Activated gamma-delta T cell treated with Interleukin-2 at 50 U/mL for 16 hours (primary cell): ENCODE data around the gene TTC4.
"Not testable (repeated sequence)": the region's sequence is repeated elsewhere in the genome, so short reads cannot be mapped to it uniquely, and the experiment has no call there.

Experiments
- DNase-seq: peaks from one replicate; pipeline ENCODE4 v3.0.0-alpha.2; 2020

The TTC4 gene

DNA sequence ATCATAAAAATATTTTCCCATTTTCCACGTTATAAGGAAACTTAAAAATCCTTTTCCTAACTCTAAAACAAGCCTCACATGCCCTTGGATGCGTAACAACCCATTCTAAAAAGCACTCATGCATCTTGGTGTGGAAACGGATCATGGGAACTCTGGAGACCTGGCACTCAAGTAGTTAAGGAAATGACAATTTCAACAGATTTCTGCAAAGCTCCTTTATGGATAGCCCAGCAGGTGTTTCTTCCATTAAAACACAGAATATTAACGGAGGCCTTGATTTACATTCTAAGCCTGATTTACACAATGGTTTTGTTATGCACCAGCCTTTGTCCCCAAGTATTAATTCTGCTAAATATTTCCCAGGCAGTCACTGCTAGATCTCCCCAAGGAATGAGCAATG, 35.8 kb downstream of the TTC4 start:
- DNase-seq = no peak

DNA sequence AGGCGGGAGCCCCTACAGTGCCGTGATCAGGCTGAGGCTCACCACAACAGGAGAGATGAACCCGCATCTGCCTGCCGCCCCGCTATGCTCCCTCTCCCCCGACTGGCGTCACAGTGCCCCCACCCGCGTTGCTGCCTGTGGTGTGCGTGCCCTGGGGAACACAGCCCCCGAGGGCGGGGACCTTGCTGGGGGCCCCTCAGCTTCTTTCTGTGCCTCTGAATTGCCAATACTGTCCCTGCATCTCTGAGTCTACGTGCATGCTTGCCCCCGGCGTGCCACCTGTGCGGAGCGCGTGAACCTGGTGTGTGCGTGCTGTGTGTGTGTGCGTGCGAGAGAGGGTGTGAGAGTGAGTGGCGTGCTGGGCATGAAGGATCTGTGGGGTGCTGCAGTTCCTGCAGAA, 38.4 kb downstream of the TTC4 start:
- no peak for DNase-seq

GRCh38 chr1:54754486-54755285, 39.0 kb downstream of the TTC4 start:
- no peak for DNase-seq

GRCh38 chr1:54757833-54758232, 42.2 kb downstream of the TTC4 start:
- no peak for DNase-seq

DNA sequence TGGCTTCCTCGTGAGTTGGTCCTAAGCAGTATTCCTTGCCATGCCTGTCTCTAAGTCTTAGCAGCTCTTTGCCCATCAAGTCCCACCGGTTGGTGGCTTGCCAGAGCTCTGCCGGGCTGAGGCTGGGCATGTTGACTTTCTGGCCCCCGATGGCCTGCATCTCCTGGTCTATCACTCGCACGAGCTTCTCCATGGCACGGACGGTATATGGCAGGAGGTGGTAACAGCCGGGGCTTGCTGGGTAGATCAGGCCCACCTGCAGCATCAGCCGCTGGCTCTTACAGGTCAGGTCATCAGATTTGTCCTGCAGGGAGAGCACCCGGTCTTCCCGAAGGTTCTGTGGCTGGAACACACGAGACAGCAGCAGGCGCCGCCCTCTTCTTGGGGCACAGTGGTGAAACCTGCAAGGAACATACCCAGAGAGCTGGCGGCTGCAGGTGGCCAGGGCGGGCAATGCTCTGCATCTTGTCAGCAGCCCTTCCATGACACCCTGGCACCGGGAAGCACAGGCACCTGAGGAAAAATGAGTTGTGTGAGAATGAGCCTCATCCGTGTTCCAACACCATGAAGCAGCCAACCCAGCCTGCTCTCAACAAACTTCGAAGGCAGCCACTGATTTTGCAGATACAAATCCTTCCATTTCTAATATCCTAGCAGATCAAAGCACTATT, 43.2 kb downstream of the TTC4 start:
- DNase-seq = no peak

DNA sequence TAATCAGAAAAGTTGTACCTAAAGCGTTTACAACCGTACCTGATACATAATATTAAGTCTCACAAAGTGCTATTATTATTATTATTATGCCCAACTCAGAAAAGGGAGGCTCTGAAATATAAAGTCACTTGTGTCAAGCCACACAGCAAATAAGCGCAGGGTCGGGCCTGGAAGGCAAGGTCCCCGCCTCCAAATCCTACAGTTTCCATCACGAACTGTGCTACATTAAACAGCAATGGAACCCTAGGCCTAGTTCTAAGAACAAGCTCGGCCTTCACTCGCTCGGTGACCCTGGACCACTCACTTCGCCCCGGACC, 48.1 kb downstream of the TTC4 start:
- DNase-seq = no peak

- DNase-seq = peak; percentile 95
Measured at GRCh38 chr1:54764133-54764921, 48.7 kb downstream of the TTC4 start, which contains the start of gene PARS2. TSS of gene PARS2 (minus strand) at chr1:54764523. CDS start at chr1:54759161, 5,362 bp downstream.

- no peak for DNase-seq
Measured at GRCh38 chr1:54764922-54765561, 49.4 kb downstream of the TTC4 start.

- DNase-seq = no peak
Measured at GRCh38 chr1:54766726-54767125, 51.1 kb downstream of the TTC4 start.

DNA sequence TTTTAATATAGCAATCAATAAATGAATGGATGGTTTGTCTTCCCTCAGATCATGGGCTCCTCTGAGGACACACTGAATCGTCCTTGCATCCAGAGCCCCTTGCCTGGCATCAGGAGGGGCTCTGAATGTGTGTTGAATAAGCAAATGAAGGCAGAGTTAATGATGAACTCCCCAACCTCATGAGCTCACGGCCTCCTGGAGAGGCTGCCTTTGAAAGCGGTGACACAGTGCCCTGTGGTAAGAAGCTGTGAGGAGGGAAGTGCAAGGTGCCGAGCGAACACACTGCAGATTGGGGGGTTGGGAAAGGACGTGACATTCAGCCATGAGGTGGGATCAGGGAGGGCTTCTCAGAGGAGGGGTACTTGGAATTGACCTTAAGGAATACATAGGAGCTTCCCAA, 51.9 kb downstream of the TTC4 start:
- no peak for DNase-seq

- DNase-seq = no peak
Measured at GRCh38 chr1:54768093-54768492, 52.4 kb downstream of the TTC4 start.

GRCh38 chr1:54772951-54773350, 57.3 kb downstream of the TTC4 start:
- DNase-seq = no peak

- no peak for DNase-seq
Measured at GRCh38 chr1:54774820-54775498, 59.3 kb downstream of the TTC4 start.

GRCh38 chr1:54775828-54776721, 60.4 kb downstream of the TTC4 start:
- not testable (repeated sequence) for DNase-seq

GRCh38 chr1:54777011-54777410, 61.4 kb downstream of the TTC4 start:
- no peak for DNase-seq

DNA sequence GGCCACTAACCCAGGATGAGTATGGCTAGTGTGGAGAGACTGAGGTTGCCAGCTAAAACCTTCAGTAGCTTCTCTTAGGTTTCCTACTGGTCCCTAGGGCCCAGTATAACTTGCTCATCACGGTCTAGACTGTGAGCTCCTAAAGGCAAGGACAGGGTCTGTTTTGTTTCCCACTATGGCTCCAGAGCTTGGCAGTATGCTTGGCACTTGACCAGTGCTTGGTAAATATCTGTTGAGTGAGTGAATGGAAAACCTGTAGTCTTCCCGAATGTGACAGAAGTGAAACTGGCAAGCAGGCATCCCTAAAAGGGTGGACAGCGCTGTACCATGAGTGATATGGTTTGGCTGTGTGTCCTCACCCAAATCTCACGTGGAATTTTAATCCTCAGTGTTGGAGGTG, 61.8 kb downstream of the TTC4 start:
- DNase-seq = no peak

- DNase-seq = no peak
Measured at GRCh38 chr1:54781023-54781723, 65.5 kb downstream of the TTC4 start.

DNA sequence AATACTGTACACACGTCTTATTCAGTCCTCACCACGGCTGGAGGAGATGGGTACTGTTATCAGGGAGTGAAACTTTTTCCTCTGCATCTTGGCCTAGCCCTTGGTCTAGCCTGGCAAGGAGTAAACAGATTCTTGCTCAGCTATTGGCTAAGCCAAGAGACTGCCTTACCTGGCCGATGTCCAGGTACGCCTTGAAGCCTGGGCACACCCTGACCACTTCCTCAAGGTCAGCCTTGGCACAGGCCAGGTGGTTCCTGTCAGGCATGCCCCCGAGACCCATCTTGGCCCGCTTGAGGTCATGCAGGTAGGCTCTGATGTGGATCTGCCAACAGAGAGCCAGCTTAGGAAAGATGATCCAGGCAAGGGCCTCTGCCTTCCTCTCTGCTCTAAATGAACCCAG, 66.5 kb downstream of the TTC4 start:
- no peak for DNase-seq

- no peak for DNase-seq
Measured at GRCh38 chr1:54782588-54782987, 66.9 kb downstream of the TTC4 start.

DNA sequence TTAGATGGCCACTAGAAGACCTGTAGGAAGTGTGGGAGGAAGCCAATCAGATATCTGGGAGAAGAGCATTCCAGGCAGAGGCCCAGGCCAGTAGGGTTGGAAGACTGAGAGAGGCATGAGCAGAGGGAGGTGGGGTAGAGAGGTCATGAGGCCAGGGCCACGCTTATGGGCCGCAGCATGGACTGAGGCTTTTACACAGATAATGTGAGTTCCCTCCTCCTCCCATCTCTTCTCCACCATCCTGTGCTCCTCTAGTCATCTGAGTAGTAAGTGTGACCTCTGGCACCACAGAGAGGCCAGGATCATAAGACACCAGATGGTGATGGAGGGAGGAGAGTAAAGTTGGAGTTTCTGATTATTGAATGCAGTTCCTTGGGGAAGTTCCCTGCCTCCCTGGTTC, 68.4 kb downstream of the TTC4 start:
- no peak for DNase-seq

DNA sequence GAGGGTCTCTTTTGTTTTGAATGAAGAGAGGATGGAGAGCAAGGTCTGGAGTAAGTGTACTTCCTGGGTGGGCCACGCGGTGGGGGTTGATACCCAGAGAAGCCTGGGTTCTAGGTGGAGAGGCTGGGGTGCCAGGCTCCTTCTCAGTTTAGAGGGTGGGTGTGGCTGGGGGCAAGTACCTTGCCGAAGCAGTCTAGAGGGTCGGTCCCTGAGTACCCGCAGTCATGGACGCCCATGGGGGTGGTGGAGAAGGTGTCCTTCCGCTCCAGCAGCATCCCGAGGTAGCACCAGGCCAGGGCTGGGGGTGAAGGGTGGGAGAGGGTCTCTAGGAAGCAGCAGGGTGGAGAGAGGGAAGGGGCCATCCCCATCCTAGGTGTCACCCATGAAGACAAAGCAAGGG, 71.1 kb downstream of the TTC4 start:
- DNase-seq = no peak
